HG03103 (cell line): ENCODE data around the gene HOXA9.

Experiments
- ATAC-seq: cut with Tn5 transposase; IDR thresholded peaks from one replicate; pipeline ENCODE4 v1.9.1; 2021; ENCODE audit warnings: low read depth; ENCODE audit not compliant: unreplicated experiment

Gene HOXA9

DNA sequence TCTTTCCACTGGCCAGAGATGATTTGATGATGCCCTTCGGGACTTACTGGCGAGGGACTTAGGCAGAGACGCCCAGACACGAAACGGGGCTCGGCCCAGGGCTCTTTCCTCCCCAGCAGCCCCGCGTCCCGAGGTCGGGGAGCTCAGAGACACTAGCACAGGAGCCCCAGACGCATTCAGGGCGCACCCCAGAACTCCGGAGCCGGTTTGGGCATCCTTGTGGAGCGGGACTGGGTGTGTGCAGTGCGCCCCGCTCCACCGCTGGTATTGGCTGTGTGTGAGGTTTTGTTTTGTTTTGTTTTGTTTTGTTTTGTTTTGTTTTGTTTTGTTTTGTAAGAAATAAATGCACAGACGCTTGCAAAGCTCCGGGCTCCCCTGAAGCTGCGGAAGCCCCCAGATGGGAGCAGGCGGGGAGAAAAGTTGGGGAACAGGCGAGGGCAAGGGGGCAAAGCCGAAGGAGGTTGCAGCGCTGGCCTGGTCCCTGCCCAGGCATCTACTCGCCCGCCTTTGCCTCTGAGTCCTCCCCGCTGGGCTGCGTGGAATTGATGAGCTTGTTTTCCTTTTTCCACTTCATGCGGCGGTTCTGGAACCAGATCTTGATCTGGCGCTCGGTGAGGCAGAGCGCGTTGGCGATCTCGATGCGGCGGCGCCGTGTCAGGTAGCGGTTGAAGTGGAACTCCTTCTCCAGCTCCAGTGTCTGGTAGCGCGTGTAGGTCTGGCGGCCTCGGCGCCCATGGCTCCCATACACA is 20.0 kb downstream of the HOXA9 start:
- ATAC-seq = no peak

- no peak for ATAC-seq
These were observed 20.6 kb downstream of the HOXA9 start for GRCh38 chr7:27144781-27145164.

- no peak for ATAC-seq
These were observed 21.2 kb downstream of the HOXA9 start for GRCh38 chr7:27143950-27144780.

DNA sequence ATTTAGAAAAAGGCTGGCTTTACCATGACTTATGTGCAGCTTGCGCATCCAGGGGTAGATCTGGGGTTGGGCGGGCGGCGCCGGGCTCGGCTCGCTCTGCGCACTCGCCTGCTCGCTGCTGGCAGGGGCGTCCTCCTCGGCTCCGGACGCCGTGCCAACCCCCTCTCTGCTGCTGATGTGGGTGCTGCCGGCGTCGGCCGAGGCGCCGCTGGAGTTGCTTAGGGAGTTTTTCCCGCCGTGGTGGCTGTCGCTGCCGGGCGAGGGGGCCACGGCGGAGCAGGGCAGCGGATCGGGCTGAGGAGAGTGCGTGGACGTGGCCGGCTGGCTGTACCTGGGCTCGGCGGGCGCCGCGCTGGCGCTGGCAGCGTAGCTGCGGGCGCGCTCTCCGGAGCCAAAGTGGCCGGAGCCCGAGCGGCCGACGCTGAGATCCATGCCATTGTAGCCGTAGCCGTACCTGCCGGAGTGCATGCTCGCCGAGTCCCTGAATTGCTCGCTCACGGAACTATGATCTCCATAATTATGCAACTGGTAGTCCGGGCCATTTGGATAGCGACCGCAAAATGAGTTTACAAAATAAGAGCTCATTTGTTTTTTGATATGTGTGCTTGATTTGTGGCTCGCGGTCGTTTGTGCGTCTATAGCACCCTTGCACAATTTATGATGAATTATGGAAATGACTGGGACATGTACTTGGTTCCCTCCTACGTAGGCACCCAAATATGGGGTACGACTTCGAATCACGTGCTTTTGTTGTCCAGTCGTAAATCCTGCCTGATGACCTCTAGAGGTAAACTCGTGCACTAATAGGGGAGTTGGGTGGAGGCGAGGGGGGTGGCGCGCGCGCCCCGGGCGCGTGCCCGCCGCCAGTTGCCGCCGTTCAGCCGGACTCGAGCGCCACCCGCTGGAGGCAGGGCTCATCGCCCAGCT is 22.1 kb downstream of the HOXA9 start, which contains the start of gene HOXA5:
TSS of gene HOXA5 (minus strand) at position 659 of the 927 bp plus-strand sequence. CDS start at position 585, 74 bp downstream.
- ATAC-seq = no peak

- ATAC-seq = no peak
These were observed 22.7 kb downstream of the HOXA9 start for GRCh38 chr7:27142580-27143022.

- ATAC-seq = no peak
These were observed 23.3 kb downstream of the HOXA9 start for GRCh38 chr7:27141923-27142579.

DNA sequence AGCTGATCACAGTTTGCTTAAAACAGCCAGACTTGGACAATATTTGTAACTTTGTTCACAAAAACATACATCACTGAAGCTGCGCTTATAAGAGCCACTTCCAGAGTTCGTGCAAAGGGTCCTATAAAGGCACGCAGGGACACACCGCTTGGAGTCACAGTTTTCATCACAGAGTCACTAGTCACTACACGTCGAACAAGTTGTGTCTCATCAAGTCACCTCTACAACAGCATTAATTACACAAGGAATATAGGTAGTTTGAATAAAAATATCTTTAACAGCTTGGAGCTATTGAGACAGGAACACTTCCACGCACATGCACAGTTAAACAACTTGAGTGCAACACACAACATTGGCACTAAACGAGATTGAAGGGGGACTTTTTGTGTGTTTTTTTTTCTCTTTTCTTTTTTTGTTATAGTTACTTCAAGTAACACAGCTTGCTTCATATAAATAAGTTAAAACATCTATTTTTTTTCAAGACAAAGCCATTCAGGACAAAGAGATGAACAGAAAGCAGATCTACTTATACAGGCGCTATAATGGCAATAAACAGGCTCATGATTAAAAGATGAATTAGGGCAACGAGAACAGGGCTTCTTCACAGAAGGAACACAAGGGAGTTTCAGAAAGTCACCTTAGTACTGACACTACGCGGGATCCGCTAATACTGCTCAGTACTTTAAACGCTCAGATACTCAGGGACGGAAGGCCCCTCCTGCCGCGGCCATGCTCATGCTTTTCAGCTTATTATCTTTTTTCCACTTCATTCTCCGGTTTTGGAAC is 24.0 kb downstream of the HOXA9 start:
- no peak for ATAC-seq

- no peak for ATAC-seq
These were observed 25.0 kb downstream of the HOXA9 start for GRCh38 chr7:27140126-27140857.

DNA sequence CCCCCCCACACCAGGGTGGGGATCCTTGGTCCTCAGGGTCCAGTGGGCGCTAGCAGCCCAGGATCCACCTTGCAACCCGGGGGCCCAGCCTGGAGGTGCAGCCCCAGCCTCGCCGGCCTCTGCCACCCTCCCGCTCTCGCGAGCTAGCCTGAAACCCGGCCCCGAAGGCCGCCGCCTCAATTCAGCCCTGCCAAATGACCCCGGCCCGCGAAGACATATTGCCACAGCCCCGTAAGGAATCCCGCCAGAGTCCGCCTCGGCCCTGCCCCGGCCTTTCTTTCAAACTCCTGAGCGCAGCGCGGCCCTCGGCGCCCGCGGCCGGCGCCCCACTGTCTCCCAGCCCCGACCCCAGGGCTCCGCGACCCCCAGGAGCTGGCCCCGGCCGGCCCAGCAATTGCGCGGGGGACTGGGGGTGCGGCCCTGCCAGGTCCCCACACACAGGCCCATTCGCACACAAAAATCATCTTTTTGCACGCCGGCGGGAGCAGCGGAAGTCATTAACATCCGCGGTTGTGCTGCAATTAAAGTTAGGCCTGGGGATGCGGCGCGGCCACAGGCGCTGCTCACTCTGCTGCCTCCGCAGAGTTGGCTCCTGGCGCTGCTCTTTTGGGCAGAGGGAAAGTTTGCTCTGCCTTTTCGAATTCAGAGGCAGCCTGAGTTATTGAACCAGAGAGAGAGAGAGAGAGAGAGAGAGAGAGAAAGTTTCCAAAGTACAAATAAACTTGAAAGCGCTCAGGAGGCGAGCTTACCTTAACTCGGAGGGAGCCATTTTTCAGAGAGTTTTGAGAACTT is 25.8 kb downstream of the HOXA9 start:
- ATAC-seq = no peak

DNA sequence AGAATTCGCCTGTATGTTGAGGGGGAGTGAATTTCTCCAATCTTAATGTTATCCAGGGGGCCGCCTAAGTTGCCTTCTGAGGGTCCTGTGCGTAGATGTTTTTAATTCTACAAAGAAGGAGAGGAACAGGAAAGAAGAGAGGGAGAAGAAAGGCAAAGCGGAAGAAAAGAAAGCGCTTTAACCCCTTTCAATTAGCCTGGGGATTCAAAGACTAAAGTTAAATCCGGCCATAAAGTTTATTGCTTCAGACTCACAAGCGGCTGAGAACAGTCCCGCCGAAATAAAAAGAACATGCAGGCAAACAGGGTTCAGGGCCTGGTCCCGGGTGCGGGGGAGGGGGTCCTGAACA is 26.4 kb downstream of the HOXA9 start:
- ATAC-seq = no peak

- no peak for ATAC-seq
These were observed 26.9 kb downstream of the HOXA9 start for GRCh38 chr7:27138472-27138871.

DNA sequence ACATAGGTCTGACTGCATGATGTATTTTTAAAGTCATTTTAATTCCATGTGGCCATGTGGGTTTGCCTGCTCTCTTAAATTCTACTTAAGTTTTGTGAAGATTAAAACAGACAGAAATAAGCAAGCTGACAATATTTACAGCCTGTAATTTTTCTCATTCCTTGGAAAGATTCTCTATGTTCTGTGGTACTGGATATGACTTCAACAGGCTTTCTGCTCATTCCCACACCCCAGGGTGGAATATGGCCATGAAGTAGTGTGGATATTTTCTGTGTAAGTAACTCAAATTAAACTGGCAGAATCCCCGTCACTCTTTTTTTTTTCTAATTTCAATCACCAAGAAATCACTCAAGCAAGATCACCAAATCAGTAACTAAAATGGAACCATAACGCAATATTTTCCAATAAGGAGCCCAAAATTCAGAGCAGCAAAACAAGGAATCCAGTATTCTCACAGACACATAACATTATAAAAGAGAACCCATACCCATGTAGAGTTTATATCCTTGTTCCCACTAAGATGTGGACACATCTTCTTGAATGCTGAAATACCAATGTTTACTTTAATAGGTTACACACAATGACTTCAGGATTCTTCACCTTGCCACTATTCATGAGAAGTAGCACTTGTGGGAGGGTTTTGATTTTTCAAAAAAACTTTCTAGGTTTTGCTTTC is 27.6 kb downstream of the HOXA9 start:
- no peak for ATAC-seq

GRCh38 chr7:27134392-27134791 is 30.9 kb downstream of the HOXA9 start:
- ATAC-seq = no peak

GRCh38 chr7:27133409-27134231 is 31.7 kb downstream of the HOXA9 start:
- no peak for ATAC-seq

- no peak for ATAC-seq
These were observed 32.4 kb downstream of the HOXA9 start for GRCh38 chr7:27132978-27133377.

GRCh38 chr7:27132214-27132613 is 33.1 kb downstream of the HOXA9 start:
- no peak for ATAC-seq

DNA sequence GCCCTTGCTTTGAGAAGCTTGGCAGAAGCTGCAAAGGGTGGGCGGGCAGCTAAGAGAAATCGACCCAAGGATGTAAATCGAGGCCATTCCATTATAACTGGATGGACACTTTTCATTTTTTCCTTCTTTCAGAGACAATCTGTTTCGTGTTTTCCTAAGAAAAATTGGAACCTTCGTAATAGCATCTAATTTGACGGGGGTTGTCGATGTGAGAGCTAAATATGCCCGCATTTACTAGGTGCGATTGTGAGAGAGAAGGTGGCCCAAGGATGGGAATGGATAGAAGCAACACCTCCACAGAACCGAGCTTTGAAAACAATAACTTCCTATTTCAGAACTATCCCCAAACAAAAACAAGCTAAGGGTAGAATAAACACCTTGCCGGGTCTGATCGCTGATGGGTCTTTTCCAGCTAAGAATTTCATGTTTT is 33.9 kb downstream of the HOXA9 start:
- ATAC-seq = no peak
